Stimulated activated CD8-positive, alpha-beta memory T cell treated with anti-CD3 and anti-CD28 coated beads, Interleukin-12 subunit alpha, Interleukin-12 subunit beta, amount 100 ng/mL, for 4 hours (primary cell): ENCODE measurements around the gene REM2.

Source experiments
- DNase-seq: peaks from one replicate; pipeline ENCODE4 v3.0.0-alpha.2; 2020; ENCODE audit warnings: low read depth

The REM2 gene

GRCh38 chr14:22872833-22873520 is 10.0 kb upstream of the REM2 start:
- no peak for DNase-seq

DNA sequence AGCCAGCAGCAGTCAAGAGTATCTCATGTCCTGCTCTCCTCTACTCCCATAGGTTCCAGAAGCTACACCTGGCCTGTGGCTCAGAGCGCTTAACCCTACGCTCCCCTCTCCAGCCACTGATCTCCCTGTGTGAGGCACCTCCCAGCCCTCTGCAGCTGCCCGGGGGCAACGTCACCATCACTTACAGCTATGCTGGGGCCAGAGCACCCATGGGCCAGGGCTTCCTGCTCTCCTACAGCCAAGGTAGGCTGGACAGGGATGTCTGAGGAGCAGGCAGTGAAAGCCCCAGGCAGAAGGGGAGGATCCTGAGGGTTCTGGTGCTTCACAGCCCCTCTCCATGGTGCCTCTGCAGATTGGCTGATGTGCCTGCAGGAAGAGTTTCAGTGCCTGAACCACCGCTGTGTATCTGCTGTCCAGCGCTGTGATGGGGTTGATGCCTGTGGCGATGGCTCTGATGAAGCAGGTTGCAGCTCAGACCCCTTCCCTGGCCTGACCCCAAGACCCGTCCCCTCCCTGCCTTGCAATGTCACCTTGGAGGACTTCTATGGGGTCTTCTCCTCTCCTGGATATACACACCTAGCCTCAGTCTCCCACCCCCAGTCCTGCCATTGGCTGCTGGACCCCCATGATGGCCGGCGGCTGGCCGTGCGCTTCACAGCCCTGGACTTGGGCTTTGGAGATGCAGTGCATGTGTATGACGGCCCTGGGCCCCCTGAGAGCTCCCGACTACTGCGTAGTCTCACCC is 7.8 kb upstream of the REM2 start:
- no peak for DNase-seq

GRCh38 chr14:22875748-22876319 is 7.2 kb upstream of the REM2 start:
- DNase-seq: no peak

DNA sequence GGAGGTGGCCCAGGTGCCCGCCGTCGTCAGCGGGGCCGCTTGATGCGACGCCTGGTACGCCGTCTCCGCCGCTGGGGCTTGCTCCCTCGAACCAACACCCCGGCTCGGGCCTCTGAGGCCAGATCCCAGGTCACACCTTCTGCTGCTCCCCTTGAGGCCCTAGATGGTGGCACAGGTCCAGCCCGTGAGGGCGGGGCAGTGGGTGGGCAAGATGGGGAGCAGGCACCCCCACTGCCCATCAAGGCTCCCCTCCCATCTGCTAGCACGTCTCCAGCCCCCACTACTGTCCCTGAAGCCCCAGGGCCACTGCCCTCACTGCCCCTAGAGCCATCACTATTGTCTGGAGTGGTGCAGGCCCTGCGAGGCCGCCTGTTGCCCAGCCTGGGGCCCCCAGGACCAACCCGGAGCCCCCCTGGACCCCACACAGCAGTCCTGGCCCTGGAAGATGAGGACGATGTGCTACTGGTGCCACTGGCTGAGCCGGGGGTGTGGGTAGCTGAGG is 6.0 kb upstream of the REM2 start:
- no peak for DNase-seq

DNA sequence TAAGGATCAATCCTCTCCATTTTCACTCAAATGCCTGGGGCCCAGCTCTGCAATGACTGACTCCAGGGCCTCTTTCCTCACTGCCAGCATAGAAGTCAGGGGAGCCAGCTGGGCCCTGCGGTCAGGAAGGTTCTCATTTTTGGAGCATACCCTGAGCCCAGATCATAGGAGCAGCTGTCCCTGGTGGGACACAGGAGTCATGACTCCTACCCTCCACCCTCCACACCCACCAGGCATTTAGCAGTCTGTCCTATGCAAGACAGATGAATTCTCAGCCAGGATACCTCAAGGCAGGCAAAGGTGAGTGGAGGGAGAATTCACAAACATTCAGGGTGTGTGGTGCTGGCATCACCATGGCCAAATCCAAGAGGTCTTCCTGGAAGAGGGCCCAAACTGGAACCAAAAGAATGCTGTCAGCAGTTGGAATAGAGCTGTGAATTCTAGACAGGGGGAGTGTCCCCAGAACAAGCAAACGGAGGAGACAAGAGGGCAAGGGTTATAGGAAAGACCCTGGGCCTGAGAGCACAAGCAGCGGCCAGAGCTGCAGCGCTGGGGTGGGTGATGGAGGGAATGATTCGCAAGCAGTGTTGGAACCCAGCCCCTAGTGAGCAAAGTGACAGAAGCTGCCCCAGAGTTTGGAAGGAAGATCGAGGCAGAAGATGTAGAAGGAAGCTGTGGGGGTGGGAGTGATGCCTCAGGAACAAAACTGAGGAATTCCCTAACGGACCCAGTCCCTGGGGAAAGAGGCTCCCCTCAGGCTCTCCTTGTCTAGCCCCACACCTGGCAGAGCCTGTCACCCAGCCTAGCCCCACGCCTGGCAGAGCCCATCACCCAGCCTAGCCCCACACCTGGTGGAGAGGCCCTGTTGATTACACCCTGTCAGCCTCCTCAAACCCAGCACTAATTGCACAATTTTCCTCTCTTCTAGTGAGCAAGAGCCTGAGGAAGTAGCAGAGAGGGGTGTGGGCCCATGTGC is 4.5 kb upstream of the REM2 start:
- no peak for DNase-seq

DNA sequence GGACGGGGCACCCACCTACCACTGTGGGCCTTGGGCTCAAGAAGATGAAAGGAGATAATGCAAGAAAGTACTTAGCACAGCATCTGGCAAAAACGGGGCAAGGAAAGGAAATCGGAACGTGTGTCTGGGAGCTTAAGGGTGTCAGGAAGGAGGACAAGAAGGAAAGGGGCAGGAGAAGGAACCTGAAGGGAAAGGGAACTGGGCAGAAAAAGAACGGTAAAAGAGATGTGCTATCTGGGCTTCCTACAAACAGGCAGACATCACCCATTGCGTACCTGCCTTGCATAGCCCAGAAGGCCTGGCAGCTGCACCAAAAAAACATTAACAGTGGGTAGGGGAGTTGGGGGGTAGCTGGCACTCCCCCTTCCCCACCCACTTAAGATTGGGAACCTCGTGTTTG is 958 bp upstream of the REM2 start:
- no peak for DNase-seq

DNA sequence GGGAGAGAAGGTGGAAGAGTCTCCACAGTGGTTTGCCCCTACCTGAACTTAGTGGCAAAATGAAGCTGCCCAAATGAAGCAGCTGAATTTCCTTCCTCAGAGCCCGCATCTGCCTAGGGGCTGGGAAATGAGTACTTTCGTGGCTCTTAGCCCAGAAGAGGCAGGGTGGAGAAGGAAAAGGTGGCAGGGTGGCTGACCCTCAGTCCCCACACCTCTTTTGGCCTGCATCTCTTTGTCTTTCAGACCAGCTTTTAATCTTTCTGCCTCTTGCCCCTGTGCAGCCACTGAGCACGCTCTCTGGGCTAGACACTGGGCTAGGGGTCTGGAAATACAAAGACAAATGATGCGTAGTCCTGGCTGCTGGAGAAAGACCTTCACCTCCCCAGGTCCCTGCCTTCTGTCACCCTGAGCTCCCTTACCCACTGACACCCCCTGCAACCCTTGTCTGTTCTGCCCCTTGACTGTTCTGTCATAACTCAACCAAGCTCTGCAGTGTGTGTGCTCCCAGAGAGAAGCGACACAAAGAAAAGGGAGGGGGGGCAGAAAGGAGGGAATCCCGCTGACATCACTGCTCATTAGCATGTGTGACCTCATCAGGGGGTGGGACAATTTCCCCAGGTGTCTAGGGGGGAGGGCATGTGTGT is 371 bp upstream of the REM2 start:
- peak; percentile 33 for DNase-seq

DNA sequence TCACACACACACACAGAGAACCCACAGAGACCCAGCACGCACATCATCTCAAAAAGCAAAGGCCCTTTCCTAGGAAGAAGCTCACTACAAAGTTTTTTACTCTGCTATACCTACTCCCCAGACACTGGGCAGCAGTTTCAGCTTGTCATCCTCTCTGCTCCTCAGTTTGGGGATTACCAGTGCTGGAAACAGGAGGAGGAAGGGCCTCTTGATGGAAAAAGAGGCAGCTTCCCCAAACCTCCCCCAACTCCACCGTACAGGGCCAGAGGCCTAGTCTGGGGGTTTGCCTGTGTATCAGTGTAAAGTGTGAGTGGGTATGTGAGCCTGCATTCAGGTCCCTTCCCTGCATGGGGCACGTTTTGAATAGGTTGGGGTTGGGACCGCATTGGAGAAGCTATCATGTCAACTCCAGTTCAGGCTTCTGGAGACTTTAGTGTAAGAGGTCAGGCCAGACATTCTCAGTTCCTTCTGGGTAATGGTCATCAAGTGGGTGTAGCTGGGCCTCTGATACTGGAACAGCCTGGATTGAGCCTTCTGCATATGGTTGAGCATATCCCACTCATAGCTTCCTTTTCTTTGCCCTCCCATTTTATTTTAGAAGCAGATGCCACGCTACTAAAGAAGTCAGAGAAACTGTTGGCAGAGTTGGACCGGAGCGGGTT is 1.2 kb downstream of the REM2 start:
- no peak for DNase-seq

DNA sequence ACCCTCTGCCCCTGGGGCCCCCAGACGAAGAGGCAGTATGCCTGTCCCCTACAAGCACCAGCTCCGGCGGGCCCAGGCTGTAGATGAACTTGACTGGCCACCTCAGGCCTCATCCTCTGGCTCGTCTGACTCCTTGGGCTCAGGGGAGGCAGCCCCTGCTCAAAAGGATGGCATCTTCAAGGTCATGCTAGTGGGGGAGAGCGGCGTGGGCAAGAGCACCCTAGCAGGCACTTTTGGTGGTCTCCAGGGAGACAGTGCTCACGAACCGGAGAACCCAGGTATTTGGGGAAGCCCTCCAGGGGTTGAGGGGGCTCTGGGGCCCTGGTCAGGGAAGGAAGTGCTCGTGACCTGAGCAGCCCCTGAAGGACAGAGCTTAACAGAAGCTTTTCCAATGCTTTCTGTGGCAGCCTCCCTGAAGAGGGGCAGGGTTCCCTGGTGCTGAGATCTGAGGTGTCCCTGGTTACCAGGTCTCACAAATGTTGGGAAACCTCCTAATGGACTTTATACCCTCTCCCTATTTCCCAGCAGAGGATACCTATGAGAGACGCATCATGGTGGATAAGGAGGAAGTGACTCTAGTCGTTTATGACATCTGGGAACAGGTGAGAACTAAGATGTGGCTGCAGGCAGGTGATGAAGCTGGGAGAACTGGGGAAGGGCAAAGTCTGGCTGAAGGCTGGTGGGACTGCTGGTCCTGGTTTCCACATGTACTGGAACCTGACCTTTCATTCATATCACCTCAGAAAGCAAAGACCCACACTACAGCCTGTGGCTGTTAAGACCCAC is 1.9 kb downstream of the REM2 start:
- no peak for DNase-seq

- DNase-seq: no peak
Measured at GRCh38 chr14:22885975-22886374, 3.0 kb downstream of the REM2 start.

DNA sequence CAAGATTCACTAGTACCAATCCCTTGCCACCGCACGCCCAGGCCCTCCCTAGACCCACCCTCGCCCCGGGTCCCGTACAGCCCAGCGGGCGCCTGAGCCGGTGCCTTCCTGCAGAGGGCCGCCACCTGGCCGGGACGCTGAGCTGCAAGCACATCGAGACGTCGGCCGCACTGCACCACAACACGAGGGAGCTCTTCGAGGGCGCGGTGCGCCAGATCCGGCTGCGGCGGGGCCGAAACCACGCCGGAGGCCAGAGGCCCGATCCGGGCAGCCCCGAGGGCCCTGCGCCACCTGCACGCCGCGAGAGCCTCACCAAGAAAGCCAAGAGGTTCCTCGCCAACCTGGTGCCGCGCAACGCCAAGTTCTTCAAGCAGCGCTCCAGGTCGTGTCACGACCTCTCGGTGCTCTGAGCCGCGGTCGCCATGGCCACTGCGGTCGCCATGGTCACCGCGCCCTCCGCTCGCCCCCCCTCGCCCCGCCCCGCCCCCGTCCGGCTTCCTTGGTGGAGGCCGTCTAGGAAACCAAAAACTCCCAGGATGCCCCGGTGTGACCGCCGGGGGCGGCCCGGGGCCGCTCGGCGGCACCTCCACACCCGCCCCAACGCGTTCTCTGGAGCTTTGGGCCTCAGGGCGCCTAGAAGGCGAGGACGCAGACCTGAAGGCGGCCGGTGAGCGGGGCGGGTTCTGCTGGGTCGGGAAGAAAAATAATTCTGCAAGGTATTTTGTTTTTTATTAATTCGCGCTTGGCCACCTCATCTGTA is 3.7 kb downstream of the REM2 start:
- peak; percentile 62 for DNase-seq

DNA sequence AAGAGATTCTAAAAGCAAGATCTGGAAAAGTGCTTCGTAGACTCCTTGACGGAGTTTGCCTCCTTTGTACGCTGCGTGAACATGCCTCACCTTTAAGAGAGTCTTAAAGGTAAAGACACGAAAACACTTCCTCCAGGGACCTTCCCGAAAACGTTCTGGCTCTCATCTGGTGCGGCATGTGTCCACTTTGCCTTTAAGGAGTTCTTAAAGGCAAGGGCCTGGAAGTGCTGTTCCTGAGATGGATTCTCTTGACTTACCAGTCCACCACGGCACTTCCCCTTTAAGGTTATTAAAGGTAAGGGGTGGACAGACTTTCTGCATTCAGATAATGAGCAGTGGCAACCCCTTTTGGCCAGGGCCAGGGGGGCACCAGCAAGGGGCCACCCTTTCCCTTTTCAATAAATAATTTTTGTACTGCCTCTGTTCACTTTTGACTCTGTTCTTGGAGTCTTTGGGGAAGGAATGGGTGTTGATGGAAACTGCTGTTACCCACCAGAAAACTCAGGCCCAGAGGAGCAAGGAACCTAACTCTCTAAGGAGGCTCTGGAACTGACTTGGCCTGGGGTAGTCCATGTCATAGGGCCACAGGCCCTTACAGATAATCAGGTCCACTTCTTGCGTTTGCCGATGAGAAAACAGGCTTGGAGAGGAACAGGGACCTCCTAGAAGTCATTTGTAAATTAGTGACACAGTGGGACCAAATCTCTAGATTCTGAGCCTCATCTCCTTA is 4.4 kb downstream of the REM2 start:
- no peak for DNase-seq

- peak; percentile 42 for DNase-seq
Measured at GRCh38 chr14:22887990-22888378, 5.0 kb downstream of the REM2 start.

DNA sequence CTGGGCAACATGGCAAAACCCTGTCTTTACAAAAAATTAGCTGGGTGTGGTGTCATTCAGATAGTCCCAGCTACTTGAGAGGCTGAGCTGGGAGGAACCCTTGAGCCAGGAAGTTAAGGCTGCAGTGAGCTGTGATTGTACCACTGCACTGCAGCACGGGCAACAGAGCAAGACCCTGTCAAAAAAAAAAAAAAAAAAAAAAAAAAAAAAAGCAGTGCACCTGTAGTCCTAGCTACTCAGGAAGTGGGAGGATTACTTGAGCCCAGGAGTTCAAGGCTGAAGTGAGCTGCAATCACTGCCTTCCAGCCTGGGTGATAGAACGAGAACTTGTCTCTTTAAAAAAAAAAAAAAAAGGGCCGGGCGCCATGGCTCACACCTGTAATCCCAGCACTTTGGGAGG is 5.6 kb downstream of the REM2 start:
- DNase-seq: no peak

GRCh38 chr14:22890416-22890815 is 7.4 kb downstream of the REM2 start:
- no peak for DNase-seq

- no peak for DNase-seq
Measured at GRCh38 chr14:22892488-22892887, 9.5 kb downstream of the REM2 start.

- DNase-seq: no peak
Measured at GRCh38 chr14:22893706-22894105, 10.7 kb downstream of the REM2 start.

DNA sequence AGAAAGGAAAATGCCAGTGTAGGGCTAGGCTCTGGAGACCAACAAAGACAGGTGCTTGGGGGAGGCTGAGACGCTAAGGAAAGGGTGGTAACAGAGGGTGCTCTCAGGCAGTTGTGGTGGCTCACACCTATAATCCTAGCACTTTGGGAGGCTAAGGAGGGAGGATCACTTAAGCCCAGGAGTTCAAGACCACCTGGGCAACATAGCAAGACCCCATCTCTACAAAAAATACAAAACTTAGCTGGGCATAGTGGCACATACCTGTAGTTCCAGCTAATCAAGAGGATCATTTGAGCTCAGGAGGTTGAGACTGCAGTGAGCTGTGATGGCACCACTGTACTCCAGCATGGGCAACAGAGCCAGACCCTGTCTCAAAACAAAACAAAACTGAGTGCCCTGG is 12.4 kb downstream of the REM2 start:
- DNase-seq: no peak

DNA sequence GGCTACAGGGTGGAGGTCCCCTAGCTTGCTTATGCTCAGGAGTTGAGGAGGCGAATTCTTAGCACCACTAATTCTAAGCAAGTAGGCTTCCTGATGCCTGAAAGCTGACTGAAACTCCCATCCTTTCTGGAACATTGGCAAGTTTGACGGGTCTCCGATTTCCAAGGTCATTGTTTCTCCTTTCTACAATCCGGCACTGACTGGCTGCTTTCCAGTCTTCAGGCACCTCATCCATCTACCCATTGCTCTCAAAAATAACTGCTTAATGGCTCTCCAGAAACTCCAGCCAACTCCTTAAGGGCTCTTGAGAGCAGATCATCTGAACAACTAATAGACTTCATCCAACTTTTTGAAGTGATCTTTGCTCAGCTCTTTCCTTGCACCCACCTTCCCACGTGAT is 13.3 kb downstream of the REM2 start:
- DNase-seq: no peak
